HEK293 (cell line): ENCODE results near the gene RUVBL1.

Source experiments
- CTCF ChIA-PET: fragments of 350-600 bp; formaldehyde crosslinking; extraction: SDS; loops from one replicate; lab custom pipeline; 2021; ENCODE audit warnings: antibody characterized with exemption; lab: Yijun Ruan, JAX
- POLR2A ChIA-PET: fragments of 300-600 bp; formaldehyde crosslinking; extraction: SDS; loops from one replicate; lab custom pipeline; 2020; ENCODE audit warnings: antibody characterized with exemption, inconsistent platforms; lab: Yijun Ruan, JAX
- H3K27ac ChIP-seq: fragments of 200-500 bp; sonication (Bioruptor generic); 2 replicates; pipeline ENCODE4 v1.5.1; 2014; ENCODE audit warnings: low read depth, low read length, control low read depth, inconsistent platforms; ENCODE audit errors: extremely low read depth
- H3K36me3 ChIP-seq, 2 experiments: fragments of 200-500 bp in 1 of 2; sonication (Bioruptor generic) in 1 of 2; 1 replicate in 1 of 2; 2 replicates in 1 of 2; pipeline ENCODE4 v1.5.1; 2014 to 2017; ENCODE audit warnings: inconsistent platforms in 2 of 2, low read length in 2 of 2; ENCODE audit not compliant: control insufficient read depth in 2 of 2, insufficient read depth in 1 of 2
- H3K4me1 ChIP-seq: fragments of 200-500 bp; sonication (Bioruptor generic); 2 replicates; pipeline ENCODE4 v1.5.1; 2014; ENCODE audit warnings: mild to moderate bottlenecking, low read length, inconsistent platforms; ENCODE audit not compliant: control insufficient read depth, insufficient read depth
- H3K4me3 ChIP-seq: 2 replicates; pipeline ENCODE4 v1.5.1; 2011; ENCODE audit warnings: low read depth, mild to moderate bottlenecking, control low read depth, low read length, moderate library complexity
- H3K9me3 ChIP-seq: fragments of 200-500 bp; sonication (Bioruptor generic); 2 replicates; pipeline ENCODE4 v1.5.1; 2014; ENCODE audit warnings: low read depth, low read length, inconsistent platforms; ENCODE audit not compliant: control insufficient read depth, insufficient read depth
- HOXA7 ChIP-seq: sonication (generic); formaldehyde crosslinking; IDR thresholded peaks from 2 replicates; pipeline ENCODE4 v1.8.1; 2022; ENCODE audit warnings: missing genetic modification reagents, borderline replicate concordance
- PBX3 ChIP-seq: sonication (generic); formaldehyde crosslinking; IDR thresholded peaks from 2 replicates; pipeline ENCODE4 v1.8.1; 2022; ENCODE audit warnings: mild to moderate bottlenecking, moderate library complexity, missing genetic modification reagents
- SCRT1 ChIP-seq: fragments of 450-650 bp; formaldehyde crosslinking; IDR thresholded peaks from 2 replicates; pipeline ENCODE4 v1.5.1; 2016; ENCODE audit warnings: missing biosample characterization, missing genetic modification characterization, borderline replicate concordance
- TRIM28 ChIP-seq: IDR thresholded peaks from 2 replicates; pipeline ENCODE4 v1.6.1; 2011; ENCODE audit warnings: low read length, control low read depth, borderline replicate concordance
- YY1 ChIP-seq: fragments of 450-650 bp; formaldehyde crosslinking; IDR thresholded peaks from 2 replicates; pipeline ENCODE4 v1.5.1; 2018; ENCODE audit warnings: missing biosample characterization, missing genetic modification characterization
- ZBTB48 ChIP-seq: fragments of 450-650 bp; formaldehyde crosslinking; IDR thresholded peaks from 2 replicates; pipeline ENCODE4 v1.5.1; 2016; ENCODE audit warnings: missing biosample characterization, missing genetic modification characterization
- ZBTB6 ChIP-seq: fragments of 450-650 bp; formaldehyde crosslinking; IDR thresholded peaks from 2 replicates; pipeline ENCODE4 v1.5.1; 2017; ENCODE audit warnings: missing biosample characterization, missing genetic modification characterization
- ZNF121 ChIP-seq: fragments of 450-650 bp; formaldehyde crosslinking; IDR thresholded peaks from 2 replicates; pipeline ENCODE4 v1.5.1; 2016; ENCODE audit warnings: missing biosample characterization, missing genetic modification characterization
- ZNF148 ChIP-seq: fragments of 450-650 bp; formaldehyde crosslinking; IDR thresholded peaks from 2 replicates; pipeline ENCODE4 v1.5.0; 2017; ENCODE audit warnings: missing biosample characterization, missing genetic modification characterization, borderline replicate concordance
- ZNF155 ChIP-seq: fragments of 450-650 bp; formaldehyde crosslinking; IDR thresholded peaks from 2 replicates; pipeline ENCODE4 v1.5.1; 2016; ENCODE audit warnings: missing biosample characterization, missing genetic modification characterization
- ZNF175 ChIP-seq: fragments of 450-650 bp; formaldehyde crosslinking; IDR thresholded peaks from 2 replicates; pipeline ENCODE4 v1.5.1; 2016; ENCODE audit warnings: missing biosample characterization, missing genetic modification characterization
- ZNF19 ChIP-seq: fragments of 450-650 bp; formaldehyde crosslinking; IDR thresholded peaks from 2 replicates; pipeline ENCODE4; 2016; ENCODE audit warnings: missing biosample characterization, missing genetic modification characterization, low read depth
- ZNF292 ChIP-seq: fragments of 450-650 bp; formaldehyde crosslinking; IDR thresholded peaks from 2 replicates; pipeline ENCODE4 v1.5.1; 2016; ENCODE audit warnings: low read depth, missing biosample characterization, missing genetic modification characterization, borderline replicate concordance
- ZNF311 ChIP-seq: fragments of 450-650 bp; formaldehyde crosslinking; IDR thresholded peaks from 2 replicates; pipeline ENCODE4 v1.5.1; 2017; ENCODE audit warnings: missing biosample characterization, missing genetic modification characterization, borderline replicate concordance
- ZNF362 ChIP-seq: fragments of 450-650 bp; formaldehyde crosslinking; IDR thresholded peaks from 2 replicates; pipeline ENCODE4 v1.5.1; 2016; ENCODE audit warnings: missing biosample characterization, missing genetic modification characterization
- ZNF404 ChIP-seq: fragments of 450-650 bp; formaldehyde crosslinking; IDR thresholded peaks from 2 replicates; pipeline ENCODE4 v1.5.1; 2017; ENCODE audit warnings: missing biosample characterization, missing genetic modification characterization
- ZNF426 ChIP-seq: fragments of 450-650 bp; formaldehyde crosslinking; IDR thresholded peaks from 2 replicates; pipeline ENCODE4 v1.5.1; 2017; ENCODE audit warnings: missing biosample characterization, missing genetic modification characterization, mild to moderate bottlenecking, inconsistent platforms, moderate library complexity
- ZNF473 ChIP-seq: fragments of 450-650 bp; formaldehyde crosslinking; IDR thresholded peaks from 2 replicates; pipeline ENCODE4 v1.5.1; 2017; ENCODE audit warnings: missing biosample characterization, missing genetic modification characterization
- ZNF585B ChIP-seq: fragments of 450-650 bp; formaldehyde crosslinking; IDR thresholded peaks from 2 replicates; pipeline ENCODE4 v1.5.1; 2016; ENCODE audit warnings: missing biosample characterization, missing genetic modification characterization
- ZNF600 ChIP-seq: fragments of 450-650 bp; formaldehyde crosslinking; IDR thresholded peaks from 2 replicates; pipeline ENCODE4 v1.5.1; 2016; ENCODE audit warnings: missing biosample characterization, missing genetic modification characterization
- ZSCAN23 ChIP-seq: fragments of 450-650 bp; formaldehyde crosslinking; IDR thresholded peaks from 2 replicates; pipeline ENCODE4 v1.5.1; 2016; ENCODE audit warnings: missing biosample characterization, missing genetic modification characterization

Gene RUVBL1

GRCh38 chr3:128123538-128124368 lies at the start of gene RUVBL1 (continued):
- TF ChIP-seq ZNF121 (tag by site-specific recombination): no peak
- no peak for TF ChIP-seq ZNF473
- TF ChIP-seq, all 188 proteins: peak for 61

- POLR2A ChIA-PET: interaction anchor here (0.6 to 0.9 kb wide), 2 partner anchors 19 to 22 kb away, joined by 3 read pairs; no protein-coding TSS in a partner anchor
These were observed 49.6 kb upstream of the RUVBL1 start for GRCh38 chr3:128173200-128173599.

More at GRCh38 chr3:128173200-128173599, 49.6 kb upstream of the RUVBL1 start:
- CTCF ChIA-PET: interaction anchor here (0.7 to 1.8 kb wide), 3 partner anchors 29 to 436 kb away, joined by 3 to 4 read pairs (median 3); no protein-coding TSS in a partner anchor
- Histone ChIP-seq H3K4me3 (no peak overlapping the region), H3K4me1 (no peaks in the 10 kb centered on the region), H3K27ac (no peak overlapping the region), H3K36me3 (no peaks in the 10 kb centered on the region), H3K9me3 (no peaks in the 10 kb centered on the region)
- TF ChIP-seq ZNF585B (tag by site-specific recombination) (no peak), ZNF292 (tag by site-specific recombination) (no peak), ZNF175 (tag by site-specific recombination) (no peak), ZBTB48 (no peak), ZNF311 (tag by site-specific recombination) (no peak), ZBTB6 (tag by site-specific recombination) (no peak), ZNF600 (tag by site-specific recombination) (no peak), ZNF19 (tag by site-specific recombination) (no peak), YY1 (tag by site-specific recombination) (no peak), ZNF155 (tag by site-specific recombination) (no peak), HOXA7 (no peak), ZNF362 (tag by site-specific recombination) (no peak), SCRT1 (no peak), TRIM28 (no peak), ZNF148 (tag by site-specific recombination) (no peak), ZSCAN23 (no peak), ZNF404 (tag by site-specific recombination) (no peak), PBX3 (CRISPR knock-in tag) (no peak), ZNF426 (tag by site-specific recombination) (no peak)
